Measurements from ENCODE around the gene WDSUB1. TPM values are rescaled to one million over a fixed set of nuclear protein-coding genes. Genes with fewer than 3 reads are reported as not detected.

The WDSUB1 gene
- total RNA-seq, 2 donors from 2014 or later = 4.4 to 5.9 TPM

- no peaks in the 10 kb centered on the region for H3K27me3 Mint-ChIP-seq
- ATAC-seq (no peak), DNase-seq (no peak)
- H3K4me3 Mint-ChIP-seq = no peak overlapping the region
- H3K9me3 ChIP-seq (ENCODE audit: control insufficient read depth, low read length, poor library complexity, severe bottlenecking) = no peaks in the 10 kb centered on the region
- H3K36me3 Mint-ChIP-seq (ENCODE audit: low read depth) = peaks cover 6% of the 10 kb centered on the region
- no peak overlapping the region for H3K27ac Mint-ChIP-seq
- peaks cover 5% of the 10 kb centered on the region for H3K4me1 Mint-ChIP-seq
Observed at GRCh38 chr2:159252905-159253304, 33.6 kb downstream of the WDSUB1 start.

GRCh38 chr2:159251296-159252173 is 35.0 kb downstream of the WDSUB1 start:
- Mint-ChIP-seq H3K27ac (no peak overlapping the region), H3K4me3 (no peak overlapping the region), H3K36me3 (ENCODE audit: low read depth) (peaks cover 8% of the 10 kb centered on the region), H3K4me1 (peaks cover 5% of the 10 kb centered on the region), H3K27me3 (no peaks in the 10 kb centered on the region)
- DNase-seq = no peak
- no peaks in the 10 kb centered on the region for H3K9me3 ChIP-seq (ENCODE audit: control insufficient read depth, low read length, poor library complexity, severe bottlenecking)
- no peak for ATAC-seq

- peak overlapping the region; percentile 74 for H3K27ac Mint-ChIP-seq
- ATAC-seq (no peak), DNase-seq (no peak)
- H3K36me3 Mint-ChIP-seq (ENCODE audit: low read depth) = peaks cover 11% of the 10 kb centered on the region
- H3K9me3 ChIP-seq (ENCODE audit: control insufficient read depth, low read length, poor library complexity, severe bottlenecking) = no peaks in the 10 kb centered on the region
- H3K4me1 Mint-ChIP-seq = peaks cover 5% of the 10 kb centered on the region
- no peaks in the 10 kb centered on the region for H3K27me3 Mint-ChIP-seq
- no peak overlapping the region for H3K4me3 Mint-ChIP-seq
Observed at GRCh38 chr2:159249990-159250715, 36.4 kb downstream of the WDSUB1 start.

- H3K36me3 Mint-ChIP-seq (ENCODE audit: low read depth) = peaks cover 10% of the 10 kb centered on the region
- H3K27me3 Mint-ChIP-seq = no peaks in the 10 kb centered on the region
- H3K4me1 Mint-ChIP-seq = peaks cover 2% of the 10 kb centered on the region
Observed at GRCh38 chr2:159246325-159246988, 40.0 kb downstream of the WDSUB1 start.

GRCh38 chr2:159243529-159243928 is 43.0 kb downstream of the WDSUB1 start:
- H3K36me3 Mint-ChIP-seq (ENCODE audit: low read depth) = peaks cover 8% of the 10 kb centered on the region
- H3K4me3 Mint-ChIP-seq = no peak overlapping the region
- ATAC-seq (no peak), DNase-seq (no peak)
- peaks cover 3% of the 10 kb centered on the region for H3K4me1 Mint-ChIP-seq
- no peaks in the 10 kb centered on the region for H3K27me3 Mint-ChIP-seq
- no peaks in the 10 kb centered on the region for H3K9me3 ChIP-seq (ENCODE audit: control insufficient read depth, low read length, poor library complexity, severe bottlenecking)
- no peak overlapping the region for H3K27ac Mint-ChIP-seq

More at GRCh38 chr2:159246325-159246988, 40.0 kb downstream of the WDSUB1 start:
- H3K9me3 ChIP-seq (ENCODE audit: control insufficient read depth, low read length, poor library complexity, severe bottlenecking) = no peaks in the 10 kb centered on the region
- ATAC-seq (no peak), DNase-seq (no peak)
- no peak overlapping the region for H3K4me3 Mint-ChIP-seq
- H3K27ac Mint-ChIP-seq = no peak overlapping the region

- no peak for ATAC-seq
- Mint-ChIP-seq H3K4me3 (no peak overlapping the region), H3K36me3 (ENCODE audit: low read depth) (peaks cover 9% of the 10 kb centered on the region), H3K27ac (no peak overlapping the region), H3K4me1 (no peaks in the 10 kb centered on the region), H3K27me3 (no peaks in the 10 kb centered on the region)
- H3K9me3 ChIP-seq (ENCODE audit: control insufficient read depth, low read length, poor library complexity, severe bottlenecking) = no peaks in the 10 kb centered on the region
- no peak for DNase-seq
Observed at GRCh38 chr2:159234868-159235267, 51.6 kb downstream of the WDSUB1 start.

GRCh38 chr2:159232456-159233170 is 53.9 kb downstream of the WDSUB1 start:
- no peak overlapping the region for H3K4me3 Mint-ChIP-seq
- H3K27me3 Mint-ChIP-seq = no peaks in the 10 kb centered on the region
- no peak overlapping the region for H3K27ac Mint-ChIP-seq
- ATAC-seq = no peak
- H3K9me3 ChIP-seq (ENCODE audit: control insufficient read depth, low read length, poor library complexity, severe bottlenecking) = no peaks in the 10 kb centered on the region
- DNase-seq = no peak
- peaks cover 8% of the 10 kb centered on the region for H3K36me3 Mint-ChIP-seq (ENCODE audit: low read depth)
- no peaks in the 10 kb centered on the region for H3K4me1 Mint-ChIP-seq

- Mint-ChIP-seq H3K27ac (no peak overlapping the region), H3K4me1 (peaks cover 2% of the 10 kb centered on the region), H3K36me3 (ENCODE audit: low read depth) (peaks cover 6% of the 10 kb centered on the region), H3K4me3 (no peak overlapping the region), H3K27me3 (no peaks in the 10 kb centered on the region)
- ATAC-seq (no peak), DNase-seq (no peak)
- no peaks in the 10 kb centered on the region for H3K9me3 ChIP-seq (ENCODE audit: control insufficient read depth, low read length, poor library complexity, severe bottlenecking)
Observed at GRCh38 chr2:159230145-159230877, 56.2 kb downstream of the WDSUB1 start.

- Mint-ChIP-seq H3K4me1 (peaks cover 2% of the 10 kb centered on the region), H3K27me3 (no peaks in the 10 kb centered on the region), H3K36me3 (ENCODE audit: low read depth) (peaks cover 6% of the 10 kb centered on the region), H3K27ac (no peak overlapping the region), H3K4me3 (no peak overlapping the region)
- DNase-seq (no peak), ATAC-seq (no peak)
- no peaks in the 10 kb centered on the region for H3K9me3 ChIP-seq (ENCODE audit: control insufficient read depth, low read length, poor library complexity, severe bottlenecking)
Observed at GRCh38 chr2:159229476-159230144, 56.9 kb downstream of the WDSUB1 start.

GRCh38 chr2:159228081-159228581 is 58.4 kb downstream of the WDSUB1 start:
- Mint-ChIP-seq H3K27ac (no peak overlapping the region), H3K27me3 (peaks cover 4% of the 10 kb centered on the region), H3K4me1 (peaks cover 2% of the 10 kb centered on the region)

GRCh38 chr2:159227467-159227866 is 59.0 kb downstream of the WDSUB1 start:
- peaks cover 6% of the 10 kb centered on the region for H3K27me3 Mint-ChIP-seq
- H3K4me3 Mint-ChIP-seq = no peak overlapping the region
- no peak overlapping the region for H3K27ac Mint-ChIP-seq
- no peak for DNase-seq
- ATAC-seq = no peak
- peaks cover 2% of the 10 kb centered on the region for H3K4me1 Mint-ChIP-seq
- H3K9me3 ChIP-seq (ENCODE audit: control insufficient read depth, low read length, poor library complexity, severe bottlenecking) = no peaks in the 10 kb centered on the region
- H3K36me3 Mint-ChIP-seq (ENCODE audit: low read depth) = peaks cover 3% of the 10 kb centered on the region

More at GRCh38 chr2:159228081-159228581, 58.4 kb downstream of the WDSUB1 start:
- no peak for ATAC-seq
- no peaks in the 10 kb centered on the region for H3K9me3 ChIP-seq (ENCODE audit: control insufficient read depth, low read length, poor library complexity, severe bottlenecking)
- Mint-ChIP-seq H3K36me3 (ENCODE audit: low read depth) (peaks cover 3% of the 10 kb centered on the region), H3K4me3 (no peak overlapping the region)
- no peak for DNase-seq
